K562 treated with DMSO at 1 percent for 12 hours (cell line): Measurements from ENCODE around the gene B3GALNT1. TPM values are rescaled to one million over a fixed set of nuclear protein-coding genes. Genes with fewer than 3 reads are reported as not detected.

Source experiments
- total RNA-seq: library from RNA; unstranded; fragments of 300-600 nt; gene quantifications from 2 replicates; pipeline ENCODE4 v1.2.3, GENCODE V29; 2022; ENCODE audit not compliant: insufficient read depth

The B3GALNT1 gene, protein sequence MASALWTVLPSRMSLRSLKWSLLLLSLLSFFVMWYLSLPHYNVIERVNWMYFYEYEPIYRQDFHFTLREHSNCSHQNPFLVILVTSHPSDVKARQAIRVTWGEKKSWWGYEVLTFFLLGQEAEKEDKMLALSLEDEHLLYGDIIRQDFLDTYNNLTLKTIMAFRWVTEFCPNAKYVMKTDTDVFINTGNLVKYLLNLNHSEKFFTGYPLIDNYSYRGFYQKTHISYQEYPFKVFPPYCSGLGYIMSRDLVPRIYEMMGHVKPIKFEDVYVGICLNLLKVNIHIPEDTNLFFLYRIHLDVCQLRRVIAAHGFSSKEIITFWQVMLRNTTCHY
- total RNA-seq = 0.67 and 0.82 TPM in 2 replicates

DNA sequence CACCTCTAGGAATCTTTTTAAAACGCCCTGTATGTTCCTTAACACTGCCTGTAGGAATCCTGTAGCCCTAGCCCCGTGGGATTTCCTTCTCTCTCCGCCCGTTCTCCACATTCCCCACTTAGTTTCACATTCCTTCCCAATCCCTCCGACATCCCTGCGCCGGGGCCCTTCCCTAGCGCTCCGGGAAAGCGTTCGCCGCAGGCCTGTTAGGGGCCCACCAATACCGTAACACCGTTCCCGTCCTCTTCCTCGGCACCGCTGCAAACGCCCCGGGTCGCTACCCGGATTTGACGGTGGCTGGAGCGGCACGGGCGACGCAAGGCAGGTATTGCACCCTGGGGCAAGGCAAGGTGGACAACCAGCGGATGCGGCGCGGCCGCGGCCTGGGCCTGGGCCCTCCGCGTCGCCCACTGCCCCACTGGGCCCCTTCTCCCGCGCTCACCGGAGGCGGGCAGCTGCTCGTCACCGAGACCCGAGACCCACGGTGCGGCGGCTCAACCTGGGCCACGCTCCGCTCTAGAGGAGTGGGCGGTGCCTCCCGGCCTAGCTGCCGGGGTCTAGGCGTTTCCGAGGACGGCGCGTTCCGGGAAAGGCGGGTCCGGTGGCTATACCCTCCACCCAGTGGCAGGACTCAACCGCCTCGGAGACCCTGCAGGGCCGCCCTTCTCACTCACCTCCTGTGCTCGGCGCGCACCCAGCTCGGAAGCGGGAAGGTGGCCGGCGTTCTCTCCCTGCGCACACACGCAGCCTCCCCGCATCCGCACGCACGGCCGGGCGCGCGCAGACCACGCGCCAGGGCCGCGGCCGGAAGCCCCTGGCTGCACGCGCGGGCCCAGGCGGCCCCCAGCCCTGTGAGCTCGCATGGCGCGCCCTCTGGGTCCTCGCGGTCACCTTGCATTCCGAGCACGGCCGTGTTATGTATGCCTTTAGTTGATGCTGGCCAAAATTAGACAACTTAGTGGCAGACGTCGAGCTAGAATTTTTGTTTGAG, at the start of gene B3GALNT1:
Gene B3GALNT1 (minus strand): TSS at position 789 of the 991 bp plus-strand sequence. CDS start 18,595 bp downstream, outside the sequence.

Other genes starting within 250 kb of the B3GALNT1 start
- gene NMD3, start 116.0 kb upstream of the B3GALNT1 start, total RNA-seq = 28.5 and 52.7 TPM in 2 replicates